Measurements from ENCODE around the gene ANKRD27. TPM values are rescaled to one million over a fixed set of nuclear protein-coding genes. Genes with fewer than 3 reads are reported as not detected.
"Not testable (repeated sequence)": the region's sequence is repeated elsewhere in the genome, so short reads cannot be mapped to it uniquely, and the experiment has no call there.

Gene ANKRD27
- total and polyA plus RNA-seq, 10 of the 15 experiments (the other 5 are each of a cell fraction or from before 2014, with no cell fraction given): 2.8 to 49.9 (median 28.5) TPM

- FAIRE-seq; H3K36me3 ChIP-seq (ENCODE audit: control insufficient read depth in 2 of 2, insufficient read depth in 2 of 2, low read length in 1 of 2); H3K4me1 ChIP-seq (ENCODE audit: control insufficient read depth, insufficient read depth, low read length); RAD21 ChIA-PET (ENCODE audit: unreplicated experiment); DNase-seq (ENCODE audit: low read depth, low spot score); H3K79me2 ChIP-seq (ENCODE audit: control insufficient read depth, insufficient read depth, low read length); H3K27ac ChIP-seq (ENCODE audit: control insufficient read depth, insufficient read depth); H3K9me3 ChIP-seq (replicated peaks; ENCODE audit: control insufficient read depth, insufficient read depth, low read length); H3K27me3 ChIP-seq (replicated peaks in 1 of 2; ENCODE audit: control insufficient read depth in 2 of 2, insufficient read depth in 2 of 2, low read length in 1 of 2); H3K9ac ChIP-seq (ENCODE audit: control insufficient read depth, insufficient read depth, low read length); BruUV-seq (replicated peaks); SMC1A ChIA-PET (ENCODE audit: uncharacterized antibody, unreplicated experiment); H3K4me2 ChIP-seq (ENCODE audit: control insufficient read depth, insufficient read depth); ATAC-seq; in situ Hi-C loops (cut with MboI); H3K4me3 ChIP-seq; H2AFZ ChIP-seq (ENCODE audit: control insufficient read depth, low read depth, low read length); H4K20me1 ChIP-seq (ENCODE audit: control insufficient read depth, insufficient read depth): not testable (repeated sequence)
- ChIA-PET CTCF (interaction anchor here (0.7 to 1.6 kb wide), 2 partner anchors 235 to 1890 kb away, joined by 4 read pairs; no protein-coding TSS in a partner anchor), POLR2A (interaction anchor here (1.0 kb wide), 1 partner anchor 11 kb away, joined by 3 read pairs; no protein-coding TSS in a partner anchor)
- WGBS (ENCODE audit: insufficient coverage, insufficient replicate concordance, low lambda C conversion rate, missing lambda C conversion rate): 62% methylated on average over 14 of the region's 21 CpGs
- intact Hi-C loops (cut with micrococcal nuclease; ENCODE audit: unreplicated experiment): loop anchor here (5.0 kb wide), 1 partner anchor 101 kb away; no protein-coding TSS in a partner anchor
Observed at GRCh38 chr19:32572700-32573491, 102.1 kb downstream of the ANKRD27 start.

DNA sequence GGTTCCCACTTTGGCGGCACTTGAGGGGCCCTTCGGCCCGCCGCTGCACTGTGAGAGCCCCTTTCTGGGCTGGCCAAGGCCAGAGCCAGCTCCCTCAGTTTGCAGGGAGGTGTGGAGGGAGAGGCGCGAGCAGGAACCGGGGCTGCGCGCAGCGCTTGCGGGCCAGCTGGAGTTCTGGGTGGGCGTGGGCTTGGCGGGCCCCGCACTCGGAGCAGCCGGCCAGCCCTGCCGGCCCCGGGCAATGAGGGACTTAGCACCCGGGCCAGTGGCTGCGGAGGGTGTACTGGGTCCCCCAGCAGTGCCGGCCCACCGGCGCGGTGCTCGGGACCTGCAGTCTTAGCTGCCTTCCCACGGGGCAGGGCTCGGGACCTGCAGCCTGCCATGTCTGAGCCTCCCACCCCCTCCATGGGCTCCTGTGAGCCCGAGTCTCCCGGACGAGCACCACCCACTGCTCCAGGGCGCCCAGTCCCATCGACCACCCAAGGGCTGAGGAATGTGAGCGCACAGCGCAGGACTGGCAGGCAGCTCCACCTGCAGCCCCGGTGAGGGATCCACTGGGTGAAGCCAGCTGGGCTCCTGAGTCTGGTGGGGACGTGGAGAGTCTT, 103.4 kb downstream of the ANKRD27 start:
- CTCF ChIA-PET: interaction anchor here (0.6 to 1.6 kb wide), 2 partner anchors 477 to 1888 kb away, joined by 4 read pairs; no protein-coding TSS in a partner anchor
- H3K9me3 ChIP-seq (replicated peaks; ENCODE audit: control insufficient read depth, insufficient read depth, low read length); ATAC-seq; SMC1A ChIA-PET (ENCODE audit: uncharacterized antibody, unreplicated experiment); H3K4me1 ChIP-seq (ENCODE audit: control insufficient read depth, insufficient read depth, low read length); DNase-seq (ENCODE audit: low read depth, low spot score); RAD21 ChIA-PET (ENCODE audit: unreplicated experiment); H3K4me2 ChIP-seq (ENCODE audit: control insufficient read depth, insufficient read depth); H3K9ac ChIP-seq (ENCODE audit: control insufficient read depth, insufficient read depth, low read length); in situ Hi-C loops (cut with MboI); POLR2A ChIA-PET; H3K4me3 ChIP-seq; FAIRE-seq; H3K79me2 ChIP-seq (ENCODE audit: control insufficient read depth, insufficient read depth, low read length); BruUV-seq (replicated peaks); H2AFZ ChIP-seq (ENCODE audit: control insufficient read depth, low read depth, low read length); H3K27me3 ChIP-seq (replicated peaks in 1 of 2; ENCODE audit: control insufficient read depth in 2 of 2, insufficient read depth in 2 of 2, low read length in 1 of 2); H3K36me3 ChIP-seq (ENCODE audit: control insufficient read depth in 2 of 2, insufficient read depth in 2 of 2, low read length in 1 of 2); H3K27ac ChIP-seq (ENCODE audit: control insufficient read depth, insufficient read depth); H4K20me1 ChIP-seq (ENCODE audit: control insufficient read depth, insufficient read depth): not testable (repeated sequence)
- WGBS (ENCODE audit: insufficient coverage, insufficient replicate concordance, low lambda C conversion rate, missing lambda C conversion rate): 69% methylated on average over 15 of the region's 36 CpGs
- intact Hi-C loops (cut with micrococcal nuclease; ENCODE audit: unreplicated experiment): loop anchor here (5.0 kb wide), 1 partner anchor 99 kb away; no protein-coding TSS in a partner anchor

Measured in GM12878 (cell line).